HFF-Myc (cell line): ENCODE measurements around the gene ADIPOR2.
"Not testable (repeated sequence)": the region's sequence is repeated elsewhere in the genome, so short reads cannot be mapped to it uniquely, and the experiment has no call there.

ENCODE experiments used
- DNase-seq: peaks from one replicate; pipeline ENCODE4 v3.0.0-alpha.2; 2011; ENCODE audit warnings: low read depth; ENCODE audit errors: extremely low read depth
- H3K4me3 ChIP-seq: replicated peaks from 2 replicates; pipeline ENCODE4 v1.5.1; 2011; ENCODE audit warnings: low read depth, mild to moderate bottlenecking, control low read depth, low read length
- CTCF ChIP-seq: IDR thresholded peaks from 2 replicates; pipeline ENCODE4 v1.5.1; 2012; ENCODE audit warnings: mild to moderate bottlenecking, low read depth, low read length, control low read depth; ENCODE audit errors: missing control alignments

The ADIPOR2 gene

DNA sequence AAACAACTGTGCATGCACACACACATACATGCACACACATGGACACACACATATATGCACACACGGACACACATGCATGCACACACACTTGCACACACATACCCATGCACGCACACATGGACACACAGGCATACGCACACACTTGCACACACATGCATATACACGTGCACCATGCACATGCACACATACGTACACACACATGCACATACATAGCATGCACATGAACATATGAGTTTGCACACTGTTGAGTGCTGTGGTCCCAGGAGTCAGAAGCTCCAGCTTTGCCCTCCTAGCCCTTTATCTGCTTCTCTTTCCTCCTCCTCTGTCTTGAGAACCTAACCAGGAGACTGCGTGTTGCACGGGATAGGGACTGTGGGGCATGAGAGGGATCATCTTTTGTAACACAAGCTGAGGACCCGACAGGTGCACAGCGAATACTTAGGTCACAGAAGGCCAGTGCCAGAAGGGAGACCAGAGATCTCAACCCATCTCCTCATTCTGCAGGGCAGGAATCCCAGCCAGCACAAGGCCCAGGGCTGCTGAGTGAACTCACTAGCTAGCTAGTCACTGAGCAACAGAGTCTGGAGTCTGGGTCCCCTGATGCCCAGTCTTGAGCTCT is 126.0 kb downstream of the ADIPOR2 start:
- H3K4me3 ChIP-seq, result no peak overlapping the region
- no peak for TF ChIP-seq CTCF
- no peak for DNase-seq

DNA sequence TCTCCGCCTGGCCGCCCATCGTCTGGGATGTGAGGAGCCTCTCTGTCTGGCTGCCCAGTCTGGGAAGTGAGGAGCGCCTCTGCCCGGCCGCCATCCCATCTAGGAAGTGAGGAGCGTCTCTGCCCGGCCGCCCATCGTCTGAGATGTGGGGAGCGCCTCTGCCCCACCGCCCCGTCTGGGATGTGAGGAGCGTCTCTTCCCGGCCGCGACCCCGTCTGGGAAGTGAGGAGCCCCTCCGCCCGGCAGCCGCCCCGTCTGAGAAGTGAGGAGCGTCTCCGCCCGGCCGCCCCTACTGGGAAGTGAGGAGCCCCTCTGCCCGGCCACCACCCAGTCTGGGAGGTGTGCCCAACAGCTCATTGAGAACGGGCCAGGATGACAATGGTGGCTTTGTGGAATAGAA is 127.1 kb downstream of the ADIPOR2 start:
- DNase-seq, H3K4me3 ChIP-seq: not testable (repeated sequence)

DNA sequence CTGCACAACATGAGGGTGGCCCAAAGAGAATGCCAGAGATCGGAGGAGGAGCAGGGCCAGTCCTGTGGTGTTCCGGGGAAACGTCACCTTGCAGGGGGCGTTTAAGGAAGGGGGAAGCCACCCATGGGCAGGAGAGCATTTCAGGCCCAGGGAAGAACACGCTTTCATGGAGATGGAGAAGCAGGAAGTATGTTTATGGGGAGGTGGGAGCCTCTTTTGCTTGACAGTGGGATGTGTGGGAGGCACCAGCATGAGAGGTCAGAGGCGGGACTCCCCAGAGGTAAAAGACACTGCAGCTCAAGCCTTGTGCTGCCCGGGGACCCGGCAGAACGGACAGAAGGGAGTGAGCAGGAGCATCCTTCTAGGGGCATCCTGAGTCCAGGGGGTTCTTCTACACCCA is 128.2 kb downstream of the ADIPOR2 start:
- no peak overlapping the region for H3K4me3 ChIP-seq
- no peak for TF ChIP-seq CTCF
- no peak for DNase-seq

DNA sequence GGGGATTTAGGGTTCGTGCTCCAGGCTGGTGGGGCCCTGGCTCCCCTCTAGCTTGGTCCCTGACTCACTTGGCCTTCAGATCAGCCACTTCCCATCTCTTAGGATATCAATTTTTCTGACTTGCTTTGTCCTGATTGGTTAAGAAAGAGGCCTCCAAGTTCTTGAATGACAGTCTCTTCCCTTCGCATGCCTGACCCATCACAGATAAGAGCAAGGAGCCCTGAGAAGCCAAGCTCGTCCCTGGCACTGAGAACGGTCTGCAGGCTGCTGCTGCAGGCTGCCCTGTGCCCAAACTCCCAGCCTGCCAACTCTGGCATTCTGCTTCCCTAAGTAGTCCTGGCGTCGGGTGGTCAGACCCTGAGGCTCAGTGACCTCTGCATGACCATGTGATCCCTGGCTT is 128.7 kb downstream of the ADIPOR2 start:
- no peak for TF ChIP-seq CTCF
- DNase-seq, result no peak

GRCh38 chr12:1820191-1820895 is 129.5 kb downstream of the ADIPOR2 start, which contains the start of gene LRTM2:
LRTM2 (plus strand) TSS chr12:1820565; CDS start chr12:1828149, 7,584 bp downstream.
- H3K4me3 ChIP-seq, result no peak within 1 kb of the TSS
- no peak for DNase-seq
- no peak for TF ChIP-seq CTCF

More for the DNA sequence above, 128.7 kb downstream of the ADIPOR2 start:
- no peak overlapping the region for H3K4me3 ChIP-seq

DNA sequence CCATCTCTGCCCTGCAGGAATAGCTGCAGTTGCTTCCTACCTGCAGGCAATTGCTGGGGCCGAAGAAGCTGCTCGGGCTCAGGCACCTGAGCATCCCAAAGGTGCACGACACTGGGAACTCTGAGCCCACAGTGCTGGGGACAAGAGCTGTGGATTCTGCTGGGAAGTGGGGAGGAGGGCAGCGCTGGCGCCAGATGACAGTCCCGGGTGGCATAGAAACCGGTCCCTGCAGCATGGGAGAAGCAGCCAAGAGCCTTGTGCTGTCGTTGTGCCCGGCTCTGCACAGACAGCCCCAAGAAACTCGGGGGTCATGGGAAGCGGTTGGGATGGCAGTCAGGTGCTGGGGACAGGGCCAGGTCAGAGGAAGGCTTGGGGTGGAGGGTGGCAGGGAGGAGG is 130.0 kb downstream of the ADIPOR2 start:
- TF ChIP-seq CTCF, result no peak
- DNase-seq, result no peak

GRCh38 chr12:1821805-1822204 is 130.9 kb downstream of the ADIPOR2 start:
- no peak for TF ChIP-seq CTCF
- DNase-seq, result no peak
- H3K4me3 ChIP-seq, result no peak overlapping the region

More for the DNA sequence above, 130.0 kb downstream of the ADIPOR2 start:
- H3K4me3 ChIP-seq, result no peak overlapping the region
